Nephron progenitor cell (in vitro differentiated cells): ENCODE results near the gene CACNA1C.
A peak's percentile ranks its signal among the peaks of the same experiment; 100 is the strongest.

Source experiments
- DNase-seq: peaks from one replicate; pipeline ENCODE4 v3.0.0; 2021
- H3K27ac Mint-ChIP-seq: 2 replicates; pipeline ENCODE4 v1.8.0; 2021; ENCODE audit warnings: mild to moderate bottlenecking, moderate library complexity, mixed read lengths
- H3K27me3 Mint-ChIP-seq: 2 replicates; pipeline ENCODE4 v1.8.0; 2021; ENCODE audit warnings: mild to moderate bottlenecking, low read depth, mixed read lengths; ENCODE audit not compliant: poor library complexity
- H3K36me3 Mint-ChIP-seq: 2 replicates; pipeline ENCODE4 v1.8.0; 2021; ENCODE audit warnings: low read depth, mixed read lengths
- H3K4me1 Mint-ChIP-seq: 2 replicates; pipeline ENCODE4 v1.8.0; 2021; ENCODE audit warnings: mixed read lengths
- H3K4me3 Mint-ChIP-seq: 2 replicates; pipeline ENCODE4 v1.8.0; 2021; ENCODE audit warnings: mild to moderate bottlenecking, moderate library complexity, mixed read lengths
- H3K9me3 Mint-ChIP-seq: 2 replicates; pipeline ENCODE4 v1.8.0; 2021; ENCODE audit warnings: mild to moderate bottlenecking, moderate library complexity, mixed read lengths
- TF ChIP-seq, protein P1 (sequence below): fragments of 200-600 bp; sonication (generic); IDR thresholded peaks from 2 replicates; pipeline ENCODE4 v1.5.0; 2021; ENCODE audit warnings: antibody characterized with exemption

CACNA1C gene

DNA sequence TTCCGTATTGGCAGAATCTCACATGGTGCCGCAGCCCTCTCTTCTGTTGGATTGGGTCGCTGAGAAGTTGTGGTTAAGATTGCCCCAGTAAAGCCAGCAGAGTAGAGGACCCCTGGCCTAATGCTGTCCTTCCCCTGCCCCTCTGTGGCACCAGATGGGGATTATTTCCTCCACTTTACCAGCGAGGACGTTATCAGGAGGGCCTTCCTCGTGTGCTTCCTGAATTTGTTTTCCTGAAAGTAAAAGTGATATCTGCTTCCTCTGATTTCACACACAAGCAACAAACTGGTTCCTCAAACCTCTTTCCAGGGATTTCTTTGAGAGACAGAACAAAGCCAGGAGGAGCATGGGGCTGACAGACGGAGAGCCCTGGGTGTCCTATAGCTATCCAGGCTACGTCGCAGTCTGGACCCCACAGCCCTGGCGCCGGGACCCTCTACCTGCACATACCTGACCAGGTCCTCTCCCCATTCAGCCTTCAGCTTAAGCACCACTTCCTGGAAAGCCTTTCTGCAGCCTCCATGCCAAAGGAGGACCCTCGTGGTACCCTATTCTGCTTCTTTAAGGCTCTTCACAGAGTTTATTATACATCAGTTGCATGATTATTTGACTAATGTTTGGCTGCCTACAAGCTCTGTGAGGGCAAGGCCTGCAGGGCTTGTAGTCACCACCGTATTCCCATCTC lies 427.2 kb downstream of the CACNA1C start:
- Mint-ChIP-seq H3K4me3 (no peak overlapping the region), H3K27ac (peak overlapping the region; percentile 38), H3K4me1 (peaks cover 4% of the 10 kb centered on the region), H3K27me3 (peaks cover 21% of the 10 kb centered on the region), H3K9me3 (no peaks in the 10 kb centered on the region), H3K36me3 (no peaks in the 10 kb centered on the region)
- no peak for DNase-seq
- TF ChIP-seq, protein P1, sequence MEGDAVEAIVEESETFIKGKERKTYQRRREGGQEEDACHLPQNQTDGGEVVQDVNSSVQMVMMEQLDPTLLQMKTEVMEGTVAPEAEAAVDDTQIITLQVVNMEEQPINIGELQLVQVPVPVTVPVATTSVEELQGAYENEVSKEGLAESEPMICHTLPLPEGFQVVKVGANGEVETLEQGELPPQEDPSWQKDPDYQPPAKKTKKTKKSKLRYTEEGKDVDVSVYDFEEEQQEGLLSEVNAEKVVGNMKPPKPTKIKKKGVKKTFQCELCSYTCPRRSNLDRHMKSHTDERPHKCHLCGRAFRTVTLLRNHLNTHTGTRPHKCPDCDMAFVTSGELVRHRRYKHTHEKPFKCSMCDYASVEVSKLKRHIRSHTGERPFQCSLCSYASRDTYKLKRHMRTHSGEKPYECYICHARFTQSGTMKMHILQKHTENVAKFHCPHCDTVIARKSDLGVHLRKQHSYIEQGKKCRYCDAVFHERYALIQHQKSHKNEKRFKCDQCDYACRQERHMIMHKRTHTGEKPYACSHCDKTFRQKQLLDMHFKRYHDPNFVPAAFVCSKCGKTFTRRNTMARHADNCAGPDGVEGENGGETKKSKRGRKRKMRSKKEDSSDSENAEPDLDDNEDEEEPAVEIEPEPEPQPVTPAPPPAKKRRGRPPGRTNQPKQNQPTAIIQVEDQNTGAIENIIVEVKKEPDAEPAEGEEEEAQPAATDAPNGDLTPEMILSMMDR, result no peak

GRCh38 chr12:2481346-2481745 lies 428.6 kb downstream of the CACNA1C start:
- no peak for DNase-seq
- peaks cover 22% of the 10 kb centered on the region for H3K27me3 Mint-ChIP-seq
- no peaks in the 10 kb centered on the region for H3K36me3 Mint-ChIP-seq
- H3K4me1 Mint-ChIP-seq, result peaks cover 4% of the 10 kb centered on the region
- no peaks in the 10 kb centered on the region for H3K9me3 Mint-ChIP-seq
- TF ChIP-seq, protein P1, result no peak
- no peak overlapping the region for H3K27ac Mint-ChIP-seq
- no peak overlapping the region for H3K4me3 Mint-ChIP-seq

- H3K36me3 Mint-ChIP-seq, result no peaks in the 10 kb centered on the region
- peaks cover 22% of the 10 kb centered on the region for H3K27me3 Mint-ChIP-seq
- H3K4me1 Mint-ChIP-seq, result peaks cover 5% of the 10 kb centered on the region
- H3K27ac Mint-ChIP-seq, result no peak overlapping the region
- TF ChIP-seq, protein P1, result no peak
- DNase-seq, result no peak
- no peaks in the 10 kb centered on the region for H3K9me3 Mint-ChIP-seq
- no peak overlapping the region for H3K4me3 Mint-ChIP-seq
These were observed 429.2 kb downstream of the CACNA1C start for GRCh38 chr12:2481951-2482350.

DNA sequence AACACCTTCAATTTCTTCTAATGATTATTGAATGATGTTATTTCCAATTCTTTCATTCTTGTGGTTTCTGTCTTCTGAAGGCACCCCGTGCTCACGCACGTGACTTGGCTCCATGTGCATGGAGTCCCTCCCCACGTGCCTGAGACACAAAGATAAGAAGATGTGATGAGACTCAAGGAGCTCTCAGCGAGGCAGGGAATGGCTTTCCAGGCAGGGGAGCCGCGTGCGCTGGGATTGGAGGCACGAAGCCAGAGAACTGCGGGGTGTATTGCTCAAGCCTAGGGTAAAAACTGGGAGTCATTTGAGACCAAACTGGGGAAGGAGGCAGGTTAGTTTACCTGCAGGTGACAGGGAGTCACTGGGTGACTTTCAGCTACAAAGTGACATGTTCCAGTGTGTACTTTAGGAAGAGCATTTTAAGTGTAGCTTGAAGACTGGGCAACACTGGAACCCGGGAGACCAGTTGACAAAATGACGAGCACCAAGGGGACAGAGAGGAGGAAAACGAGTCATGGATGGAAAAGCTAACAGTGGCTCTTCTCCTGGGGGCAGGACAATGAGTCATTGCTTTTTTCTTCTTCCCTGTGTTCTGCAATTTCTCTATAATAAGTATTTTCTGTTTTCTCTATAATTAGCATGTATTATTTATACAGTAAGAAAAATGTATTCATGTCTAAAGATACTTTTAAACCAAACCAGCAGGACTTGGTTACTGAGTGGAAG lies 430.3 kb downstream of the CACNA1C start:
- Mint-ChIP-seq H3K4me3 (no peak overlapping the region), H3K36me3 (no peaks in the 10 kb centered on the region), H3K9me3 (no peaks in the 10 kb centered on the region), H3K27me3 (peaks cover 22% of the 10 kb centered on the region), H3K4me1 (peaks cover 5% of the 10 kb centered on the region), H3K27ac (no peak overlapping the region)
- TF ChIP-seq, protein P1, result no peak
- no peak for DNase-seq

GRCh38 chr12:2483713-2484112 lies 430.9 kb downstream of the CACNA1C start:
- Mint-ChIP-seq H3K27me3 (peaks cover 19% of the 10 kb centered on the region), H3K9me3 (no peaks in the 10 kb centered on the region), H3K4me1 (peaks cover 5% of the 10 kb centered on the region), H3K4me3 (no peak overlapping the region), H3K36me3 (no peaks in the 10 kb centered on the region), H3K27ac (no peak overlapping the region)
- no peak for DNase-seq
- TF ChIP-seq, protein P1, result no peak
